ENCODE measurements around the gene UBE2J2. TPM values are rescaled to one million over a fixed set of nuclear protein-coding genes. Genes with fewer than 3 reads are reported as not detected.

UBE2J2 gene
- total and polyA plus RNA-seq, 2 of the 13 experiments (the other 11 are each of a cell fraction or from before 2014, with no cell fraction given), result 25.4 to 29.4 TPM

- TF ChIP-seq KDM4B (CRISPR knock-in tag; IDR thresholded peaks at IDR 0.05) (no peak), ZNF761 (CRISPR knock-in tag; conservative IDR thresholded peaks at IDR 0.05) (no peak), MLLT10 (CRISPR knock-in tag; IDR thresholded peaks at IDR 0.05) (no peak), ZNF598 (CRISPR knock-in tag; IDR thresholded peaks at IDR 0.05; ENCODE audit: borderline replicate concordance) (peak; percentile 79; the same call in 1 of the 2 replicates), MXD4 (CRISPR knock-in tag; IDR thresholded peaks at IDR 0.05) (0 out of 2 replicates have a peak, but pooled peaks have one; percentile 17), BCL3 (CRISPR knock-in tag; IDR thresholded peaks at IDR 0.05) (peak; percentile 4; the same call in 1 of the 2 replicates)
Measured at GRCh38 chr1:1306070-1306660, 32.5 kb upstream of the UBE2J2 start (continued).

- CTCF ChIA-PET (ENCODE audit: low intra/inter-chr PET ratio, low total read pairs), result no interaction called here
- H3K27me3 ChIP-seq (ENCODE audit: control insufficient read depth in 1 of 2, insufficient read depth in 2 of 2, low read length in 2 of 2), result no peaks in the 10 kb centered on the region
- peaks cover 41% of the 10 kb centered on the region for H3K4me1 ChIP-seq (ENCODE audit: insufficient read depth, low read length)
- H3K4me2 ChIP-seq (ENCODE audit: low read depth, low read length), result peak overlapping the region; percentile 98
- H3K27ac ChIP-seq (ENCODE audit: extremely low read length, insufficient read depth, low read length), result peak overlapping the region; percentile 79
- peak overlapping the region; percentile 88 for H3K9ac ChIP-seq (ENCODE audit: insufficient read depth, low read depth, low read length)
- DNase-seq (ENCODE audit: low spot score) (peak; percentile 74), FAIRE-seq (no peak), ATAC-seq (peak; percentile 45)
- no peaks in the 10 kb centered on the region for H3K9me3 ChIP-seq (ENCODE audit: low read length)
- H2AFZ ChIP-seq (ENCODE audit: low read length), result no peak overlapping the region
- WGBS (ENCODE audit: low lambda C conversion rate), result 5% methylated on average over 10 of the region's 25 CpGs
- peaks cover 15% of the 10 kb centered on the region for H3K79me2 ChIP-seq (ENCODE audit: insufficient read depth, low read length)
- H3K36me3 ChIP-seq (replicated peaks in 1 of 2; ENCODE audit: control insufficient read depth in 1 of 2, insufficient read depth in 2 of 2, low read length in 2 of 2), result peaks cover 2 to 8% of the 10 kb centered on the region in 2 experiments; a peak in 1 of 5 replicates
- in situ Hi-C loops (cut with HindIII; ENCODE audit: extremely low pct_ligation_motif_present, low pct_unique_long_range_greater_than_20kb), result no loop called here
- no peaks in the 10 kb centered on the region; the same call in 1 of the 2 replicates for H4K20me1 ChIP-seq (ENCODE audit: insufficient read depth, low read length)
- H3K4me3 ChIP-seq (replicated peaks in 1 of 3; ENCODE audit: insufficient read depth in 1 of 3, low read depth in 2 of 3, low read length in 3 of 3), result peak overlapping the region; percentile 77 to 93 (median 91)
- intact Hi-C loops (cut with micrococcal nuclease; ENCODE audit: unreplicated experiment), result no loop called here
- TSS peak; percentile 52 for BruUV-seq (replicated peaks)
- POLR2A ChIA-PET, result interaction anchor here (0.5 to 2.0 kb wide), 10 partner anchors 11 to 181 kb away, joined by 3 to 11 read pairs (median 4); partner anchors contain the start of genes AURKAIP1, TAS1R3 and UBE2J2
- TF ChIP-seq TOE1 (CRISPR knock-in tag; IDR thresholded peaks at IDR 0.05) (no peak), ZNF577 (CRISPR knock-in tag; IDR thresholded peaks at IDR 0.05; ENCODE audit: borderline replicate concordance, low read depth) (no peak), KDM5A (IDR thresholded peaks at IDR 0.05; ENCODE audit: borderline replicate concordance, low read length) (no peak), RNF219 (CRISPR knock-in tag; IDR thresholded peaks at IDR 0.05) (no peak), ZNF329 (CRISPR knock-in tag; IDR thresholded peaks at IDR 0.05; ENCODE audit: low read depth) (no peak), ZNF512 (CRISPR knock-in tag; IDR thresholded peaks at IDR 0.05) (no peak), ELF4 (CRISPR knock-in tag; IDR thresholded peaks at IDR 0.05; ENCODE audit: borderline replicate concordance) (no peak), SMYD3 (CRISPR knock-in tag; IDR thresholded peaks at IDR 0.05) (no peak), ZNF660 (CRISPR knock-in tag; IDR thresholded peaks at IDR 0.05; ENCODE audit: borderline replicate concordance, low read depth) (no peak), ZNF510 (CRISPR knock-in tag; IDR thresholded peaks at IDR 0.05; ENCODE audit: low read depth) (no peak), NFRKB (IDR thresholded peaks at IDR 0.05) (no peak)
Measured at GRCh38 chr1:1305300-1306069, 31.8 kb upstream of the UBE2J2 start.

All from HepG2 (cell line).